Cardiac fibroblast (primary cell): ENCODE data around the gene ADCY10.

Experiments
- DNase-seq, 2 donors: peaks; one replicate each; pipeline versions ENCODE4 v3.0.0 to v3.0.0-alpha.2; 2010; ENCODE audit warnings: low read depth in 2 of 2
- H3K4me3 ChIP-seq, 2 donors: replicated peaks in 1 of 2; 1 replicate in 1 of 2; 2 replicates in 1 of 2; pipeline ENCODE4 v1.5.1; 2011; ENCODE audit warnings: low read depth in 2 of 2, low read length in 2 of 2, mild to moderate bottlenecking in 2 of 2, moderate library complexity in 1 of 2
- TF ChIP-seq, protein P1 (sequence below): IDR thresholded peaks from one replicate; pipeline ENCODE4 v1.5.1; 2011; ENCODE audit warnings: low read depth, mild to moderate bottlenecking, low read length, inconsistent platforms

Gene ADCY10

DNA sequence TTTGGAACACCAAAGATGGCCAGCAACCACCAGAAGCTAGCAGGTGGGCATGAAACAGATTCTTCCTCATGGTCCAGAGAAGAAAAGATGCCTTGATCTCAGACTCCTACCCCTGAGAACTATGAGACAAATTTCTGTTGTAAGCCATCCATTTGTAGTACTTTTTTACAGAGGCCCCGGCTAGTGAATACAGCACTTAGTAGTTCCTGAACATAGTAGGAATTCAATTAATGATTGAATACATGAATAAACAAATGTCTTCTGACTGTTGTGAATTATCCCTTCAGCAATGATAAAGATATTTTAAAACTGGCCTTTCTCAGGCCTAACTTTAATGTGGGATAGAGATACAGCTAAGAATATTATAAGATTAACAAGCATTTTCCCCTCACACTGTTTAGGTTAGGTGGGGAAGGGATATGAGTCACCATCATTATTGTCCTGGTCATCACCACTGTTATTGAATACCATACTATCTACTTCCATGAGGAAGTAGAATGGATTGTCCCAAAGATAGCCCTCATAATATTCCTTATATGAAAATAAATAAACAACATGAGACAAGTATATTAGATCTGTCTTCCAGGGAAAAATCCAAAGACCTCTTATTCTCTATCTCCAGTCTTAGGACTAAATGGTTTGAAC is 51.4 kb downstream of the ADCY10 start:
- TF ChIP-seq, protein P1, sequence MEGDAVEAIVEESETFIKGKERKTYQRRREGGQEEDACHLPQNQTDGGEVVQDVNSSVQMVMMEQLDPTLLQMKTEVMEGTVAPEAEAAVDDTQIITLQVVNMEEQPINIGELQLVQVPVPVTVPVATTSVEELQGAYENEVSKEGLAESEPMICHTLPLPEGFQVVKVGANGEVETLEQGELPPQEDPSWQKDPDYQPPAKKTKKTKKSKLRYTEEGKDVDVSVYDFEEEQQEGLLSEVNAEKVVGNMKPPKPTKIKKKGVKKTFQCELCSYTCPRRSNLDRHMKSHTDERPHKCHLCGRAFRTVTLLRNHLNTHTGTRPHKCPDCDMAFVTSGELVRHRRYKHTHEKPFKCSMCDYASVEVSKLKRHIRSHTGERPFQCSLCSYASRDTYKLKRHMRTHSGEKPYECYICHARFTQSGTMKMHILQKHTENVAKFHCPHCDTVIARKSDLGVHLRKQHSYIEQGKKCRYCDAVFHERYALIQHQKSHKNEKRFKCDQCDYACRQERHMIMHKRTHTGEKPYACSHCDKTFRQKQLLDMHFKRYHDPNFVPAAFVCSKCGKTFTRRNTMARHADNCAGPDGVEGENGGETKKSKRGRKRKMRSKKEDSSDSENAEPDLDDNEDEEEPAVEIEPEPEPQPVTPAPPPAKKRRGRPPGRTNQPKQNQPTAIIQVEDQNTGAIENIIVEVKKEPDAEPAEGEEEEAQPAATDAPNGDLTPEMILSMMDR, result no peak
- peak in 1 of 2 donors; percentile 35 for DNase-seq
- H3K4me3 ChIP-seq, result no peak overlapping the region

GRCh38 chr1:167861664-167862381 is 52.1 kb downstream of the ADCY10 start:
- TF ChIP-seq, protein P1, result no peak
- no peak for DNase-seq

DNA sequence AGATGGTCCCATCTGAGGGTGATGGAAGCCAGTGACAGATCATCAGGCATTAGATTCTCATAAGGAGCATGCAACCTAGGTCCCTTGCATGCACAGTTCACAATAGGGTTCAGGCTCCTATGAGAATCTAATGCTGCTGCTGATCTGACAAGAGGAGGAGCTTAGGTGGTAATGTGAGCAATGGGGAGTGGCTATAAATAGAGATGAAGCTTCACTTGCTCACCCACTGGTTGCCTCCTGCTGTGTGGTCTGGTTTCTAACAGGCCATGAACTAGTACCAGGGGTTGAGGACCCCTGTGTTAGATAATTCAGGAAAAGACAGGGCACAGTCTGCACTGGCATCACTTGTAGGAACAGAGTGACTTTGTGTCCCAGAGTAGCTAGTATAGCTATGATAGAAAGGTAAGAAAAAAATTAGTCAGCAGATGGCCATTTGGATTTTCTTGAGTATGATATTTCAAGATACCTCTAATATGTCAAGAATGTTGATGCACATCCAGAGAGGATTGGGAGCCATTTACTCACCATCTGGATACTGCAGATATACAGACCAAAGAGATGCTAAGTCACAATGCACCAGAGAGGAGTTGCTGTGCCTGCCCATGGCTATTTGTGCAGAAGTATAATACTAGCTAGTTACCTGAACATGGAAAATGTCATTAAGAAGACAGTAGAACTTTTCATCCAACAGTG is 53.6 kb downstream of the ADCY10 start:
- TF ChIP-seq, protein P1, result no peak
- H3K4me3 ChIP-seq, result no peak overlapping the region

More at GRCh38 chr1:167861664-167862381, 52.1 kb downstream of the ADCY10 start:
- H3K4me3 ChIP-seq, result no peak overlapping the region

GRCh38 chr1:167856711-167857418 is 57.1 kb downstream of the ADCY10 start:
- H3K4me3 ChIP-seq, result no peak overlapping the region
- TF ChIP-seq, protein P1, result no peak
- DNase-seq, result no peak

More for the DNA sequence above, 53.6 kb downstream of the ADCY10 start:
- peak in 1 of 2 donors; percentile 26 for DNase-seq

GRCh38 chr1:167854184-167854583 is 59.8 kb downstream of the ADCY10 start:
- no peak for DNase-seq
- TF ChIP-seq, protein P1, result no peak
- no peak overlapping the region for H3K4me3 ChIP-seq

DNA sequence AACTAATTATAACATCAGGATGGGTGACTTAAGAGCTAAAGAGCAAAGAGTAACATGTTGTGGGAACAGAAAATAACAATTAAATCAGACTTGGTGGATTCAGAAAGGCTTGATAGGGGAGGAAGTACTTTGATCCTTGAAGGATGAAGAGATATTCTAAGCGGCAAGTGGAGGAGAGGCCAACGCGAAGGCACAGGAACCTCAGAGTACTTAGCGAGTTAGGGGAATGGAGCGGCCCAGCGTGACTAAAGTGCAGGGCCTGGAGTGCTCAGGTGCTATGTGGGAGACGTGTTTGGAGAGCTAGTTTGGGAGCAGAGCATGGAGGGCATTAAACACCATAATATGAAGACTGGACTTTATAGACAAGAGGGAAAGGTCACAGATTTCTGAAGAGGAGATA is 64.3 kb downstream of the ADCY10 start:
- TF ChIP-seq, protein P1, result no peak
- no peak for DNase-seq
- H3K4me3 ChIP-seq, result no peak overlapping the region
